GM12878 (cell line): ENCODE measurements around the gene PRDM1. TPM values are rescaled to one million over a fixed set of nuclear protein-coding genes. Genes with fewer than 3 reads are reported as not detected.

ENCODE experiments used
- ATAC-seq: fragments of 200-7000 bp; cut with Tn5 transposase; 3 replicates; pipeline ENCODE4 v1.9.1; 2020; ENCODE audit warnings: mild to moderate bottlenecking, moderate library complexity
- BruUV-seq: library from RNA; stranded (reverse); fragments of 400-500 nt; replicated peaks from 2 replicates; lab custom pipeline; 2021; lab: Mats Ljungman, UMichigan
- CTCF ChIA-PET: fragments of 300-600 bp; sonication (Branson Sonifier 250); formaldehyde crosslinking; extraction: SDS; loops from one replicate; lab custom pipeline; 2021; ENCODE audit warnings: inconsistent platforms; lab: Yijun Ruan, JAX
- POLR2A ChIA-PET: fragments of 350-600 bp; formaldehyde crosslinking; extraction: SDS; loops from one replicate; lab custom pipeline; 2021; ENCODE audit warnings: inconsistent platforms; lab: Charles Lee
- RAD21 ChIA-PET: fragments of 300-600 bp; sonication (Branson Sonifier 250); formaldehyde crosslinking; loops from one replicate; lab custom pipeline; 2023; ENCODE audit warnings: antibody characterized with exemption; ENCODE audit not compliant: unreplicated experiment; lab: Charles Lee
- SMC1A ChIA-PET: fragments of 300-600 bp; sonication (Branson Sonifier 250); formaldehyde crosslinking; loops from one replicate; lab custom pipeline; 2023; ENCODE audit not compliant: unreplicated experiment, uncharacterized antibody; lab: Charles Lee
- DNase-seq: peaks from one replicate; pipeline ENCODE4 v3.0.0-alpha.2; 2011; ENCODE audit warnings: low read depth, low spot score
- FAIRE-seq: peaks from 3 replicates; lab custom pipeline; 2011; peaks lifted over from hg19 to GRCh38; lab: Jason Lieb, UNC
- H2AFZ ChIP-seq: 2 replicates; pipeline ENCODE4 v1.6.0; 2011; ENCODE audit warnings: low read depth, low read length, control low read depth; ENCODE audit not compliant: control insufficient read depth
- H3K27ac ChIP-seq: 2 replicates; pipeline ENCODE4 v1.5.1; 2011; ENCODE audit warnings: control low read depth; ENCODE audit not compliant: control insufficient read depth, insufficient read depth
- H3K27me3 ChIP-seq, 2 experiments: replicated peaks in 1 of 2; 2 replicates each; pipeline versions ENCODE4 v1.6.0 to v1.6.1; 2011; ENCODE audit warnings: low read length in 1 of 2; ENCODE audit not compliant: control insufficient read depth in 2 of 2, insufficient read depth in 2 of 2
- H3K36me3 ChIP-seq, 2 experiments: 2 replicates each; pipeline ENCODE4 v1.5.1; 2011; ENCODE audit warnings: low read length in 1 of 2; ENCODE audit not compliant: control insufficient read depth in 2 of 2, insufficient read depth in 2 of 2
- H3K4me1 ChIP-seq: 2 replicates; pipeline ENCODE4 v1.6.1; 2011; ENCODE audit warnings: mild to moderate bottlenecking, low read length, moderate library complexity, mixed read lengths; ENCODE audit not compliant: control insufficient read depth, insufficient read depth
- H3K4me2 ChIP-seq: 2 replicates; pipeline ENCODE4 v1.6.0; 2011; ENCODE audit warnings: control low read depth; ENCODE audit not compliant: control insufficient read depth, insufficient read depth
- H3K4me3 ChIP-seq: fragments of 200-600 bp; sonication (generic); 2 replicates; pipeline ENCODE4 v1.5.1; 2016
- H3K79me2 ChIP-seq: 2 replicates; pipeline ENCODE4 v1.6.0; 2011; ENCODE audit warnings: low read length; ENCODE audit not compliant: control insufficient read depth, insufficient read depth
- H3K9ac ChIP-seq: 2 replicates; pipeline ENCODE4 v1.8.0; 2011; ENCODE audit warnings: low read length, control low read depth, mixed read lengths; ENCODE audit not compliant: control insufficient read depth, insufficient read depth
- H3K9me3 ChIP-seq: replicated peaks from 3 replicates; pipeline ENCODE4 v1.5.1; 2011; ENCODE audit warnings: mild to moderate bottlenecking, low read length; ENCODE audit not compliant: control insufficient read depth, insufficient read depth
- H4K20me1 ChIP-seq: 2 replicates; pipeline ENCODE4 v1.6.0; 2011; ENCODE audit not compliant: control insufficient read depth, insufficient read depth
- HDGF ChIP-seq: fragments of 450-650 bp; IDR thresholded peaks from 2 replicates; pipeline ENCODE4 v1.6.1; 2016; ENCODE audit warnings: antibody characterized with exemption
- POLR2AphosphoS5 ChIP-seq: IDR thresholded peaks from 2 replicates; pipeline ENCODE4 v1.6.1; 2011; ENCODE audit warnings: mild to moderate bottlenecking, low read length, inconsistent platforms
- WGBS: methylation state at CpG from one replicate; pipeline ENCODE4 v1.1.6; 2016; ENCODE audit warnings: low lambda C conversion rate; ENCODE audit not compliant: insufficient replicate concordance, insufficient coverage; ENCODE audit errors: missing lambda C conversion rate; 5-methylcytosine and 5-hydroxymethylcytosine counted together
- in situ Hi-C: fragments of 300-500 bp; cut with MboI; formaldehyde crosslinking; loops from 9 replicates; pipeline ENCODE4 v1.14.3; 2018; ENCODE audit warnings: mixed read lengths
- intact Hi-C: fragments of 100-400 bp; cut with micrococcal nuclease; formaldehyde crosslinking; loops from one replicate; pipeline ENCODE4 v1.14.2; 2022; ENCODE audit not compliant: unreplicated experiment
- polyA plus RNA-seq, 11 experiments: library from polyadenylated mRNA; depleted of rRNA in 4 of 11; unstranded in 6 of 11; stranded (reverse) in 5 of 11; fragments of >200 nt; fragmentation: Nextera tagmentation in 4 of 11; fragmentation: Illumina TruSeq in 1 of 11; extraction: Ambion mirVana in 4 of 11; extraction: Trizol in 1 of 11; gene quantifications; 1 replicate in 1 of 11; 2 replicates in 10 of 11; pipeline versions ENCODE4 v1.2.1 to v1.2.3, GENCODE V29; 2011 to 2016; ENCODE audit warnings: inconsistent platforms in 2 of 11, missing spikeins in 2 of 11, low read depth in 1 of 11
- total RNA-seq, 4 experiments: library from RNA; depleted of rRNA in 3 of 4; stranded (reverse); fragments of >200 nt in 3 of 4; fragmentation: Illumina TruSeq in 1 of 4; extraction: Trizol in 1 of 4; gene quantifications; 2 replicates each; pipeline versions ENCODE4 v1.2.1 to v1.2.3, GENCODE V29; 2013 to 2021
- TF ChIP-seq, protein P1 (sequence below): fragments of 450-650 bp; IDR thresholded peaks from 2 replicates; pipeline ENCODE4 v1.6.1; 2018; ENCODE audit warnings: borderline replicate concordance, mild to moderate bottlenecking; ENCODE audit not compliant: partially characterized antibody

The PRDM1 gene
- total and polyA plus RNA-seq, 10 of the 15 experiments (the other 5 are each of a cell fraction or from before 2014, with no cell fraction given) = 1.9 to 15.8 (median 4.1) TPM

DNA sequence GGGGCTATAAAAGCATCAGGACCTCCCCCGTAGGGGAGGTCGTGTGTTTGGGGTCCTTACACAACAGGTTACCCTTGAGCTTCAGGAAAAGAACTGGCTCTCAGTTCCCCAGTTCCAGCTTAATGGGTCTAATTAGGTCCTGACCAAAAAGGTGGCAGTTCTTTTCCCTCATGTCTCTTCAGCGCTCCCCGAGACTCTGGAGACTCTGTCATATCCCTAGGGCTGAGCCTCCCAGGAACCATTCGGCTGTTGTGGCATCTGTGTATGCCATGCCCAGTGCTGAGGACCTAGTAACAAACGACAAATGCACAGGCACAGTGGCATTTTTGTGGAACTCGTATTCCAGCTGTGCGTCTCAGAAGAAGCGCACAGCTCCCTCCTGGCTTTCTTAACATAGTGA, 14.6 kb downstream of the PRDM1 start (continued):
- TF ChIP-seq, protein P1, sequence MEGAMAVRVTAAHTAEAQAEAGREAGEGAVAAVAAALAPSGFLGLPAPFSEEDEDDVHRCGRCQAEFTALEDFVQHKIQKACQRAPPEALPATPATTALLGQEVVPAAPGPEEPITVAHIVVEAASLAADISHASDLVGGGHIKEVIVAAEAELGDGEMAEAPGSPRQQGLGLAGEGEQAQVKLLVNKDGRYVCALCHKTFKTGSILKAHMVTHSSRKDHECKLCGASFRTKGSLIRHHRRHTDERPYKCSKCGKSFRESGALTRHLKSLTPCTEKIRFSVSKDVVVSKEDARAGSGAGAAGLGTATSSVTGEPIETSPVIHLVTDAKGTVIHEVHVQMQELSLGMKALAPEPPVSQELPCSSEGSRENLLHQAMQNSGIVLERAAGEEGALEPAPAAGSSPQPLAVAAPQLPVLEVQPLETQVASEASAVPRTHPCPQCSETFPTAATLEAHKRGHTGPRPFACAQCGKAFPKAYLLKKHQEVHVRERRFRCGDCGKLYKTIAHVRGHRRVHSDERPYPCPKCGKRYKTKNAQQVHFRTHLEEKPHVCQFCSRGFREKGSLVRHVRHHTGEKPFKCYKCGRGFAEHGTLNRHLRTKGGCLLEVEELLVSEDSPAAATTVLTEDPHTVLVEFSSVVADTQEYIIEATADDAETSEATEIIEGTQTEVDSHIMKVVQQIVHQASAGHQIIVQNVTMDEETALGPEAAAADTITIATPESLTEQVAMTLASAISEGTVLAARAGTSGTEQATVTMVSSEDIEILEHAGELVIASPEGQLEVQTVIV = no peak

DNA sequence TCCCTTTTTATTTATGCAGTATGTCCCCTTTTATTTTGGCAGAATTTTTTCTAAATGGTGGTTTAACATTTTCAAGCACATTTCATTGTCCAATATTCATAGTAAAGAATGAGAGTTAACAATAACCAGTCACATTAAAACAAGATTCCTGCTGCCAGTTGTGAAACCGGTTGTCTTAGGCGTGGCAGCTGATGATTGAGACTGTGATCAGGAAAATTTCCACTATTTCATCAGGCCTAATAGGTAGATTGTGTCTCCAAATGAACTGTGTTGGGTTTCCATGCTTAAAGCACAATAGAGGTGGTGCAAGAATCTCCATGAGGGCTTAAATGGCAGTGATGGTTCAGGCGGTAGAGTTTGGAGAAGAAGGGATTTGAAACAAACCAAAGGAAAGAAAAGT, 15.3 kb downstream of the PRDM1 start:
- 0 out of 2 replicates have a peak, but pooled peaks have one; percentile 5 for TF ChIP-seq POLR2AphosphoS5
- no peak for TF ChIP-seq HDGF
- Histone ChIP-seq H3K36me3 (peaks cover 3 to 17% of the 10 kb centered on the region in 2 experiments), H3K4me2 (peak overlapping the region; percentile 19), H3K4me3 (peak overlapping the region; percentile 58), H4K20me1 (peaks cover 3% of the 10 kb centered on the region), H3K9me3 (no peaks in the 10 kb centered on the region; the same call in 1 of the 3 replicates), H3K79me2 (peaks cover 34% of the 10 kb centered on the region), H2AFZ (no peak overlapping the region), H3K27ac (peak overlapping the region; percentile 3; the same call in 1 of the 2 replicates), H3K4me1 (peaks cover 51% of the 10 kb centered on the region), H3K9ac (peak overlapping the region; percentile 59; the same call in 1 of the 2 replicates), H3K27me3 (no peaks in the 10 kb centered on the region; a peak in 1 of 4 replicates)
- in situ Hi-C loops = loop anchor here (10.0 kb wide), 1 partner anchor 63 kb away; no protein-coding TSS in a partner anchor
- CTCF ChIA-PET = interaction anchor here (1.6 to 3.2 kb wide), 3 partner anchors 62 to 122 kb away, joined by 6 to 19 read pairs (median 8); no protein-coding TSS in a partner anchor
- RAD21 ChIA-PET = interaction anchor here (0.9 to 5.8 kb wide), 6 partner anchors 12 to 122 kb away, joined by 3 to 37 read pairs (median 8); no protein-coding TSS in a partner anchor
- TSS peak; percentile 82 for BruUV-seq
- 49% methylated on average over 3 of the region's 3 CpGs for WGBS
- intact Hi-C loops = loop anchor here (5.0 kb wide), 1 partner anchor 454 kb away; no protein-coding TSS in a partner anchor
- FAIRE-seq = no peak
- SMC1A ChIA-PET = interaction anchor here (0.5 to 4.9 kb wide), 17 partner anchors 9 to 1147 kb away, joined by 3 to 42 read pairs (median 5); no protein-coding TSS in a partner anchor
- ATAC-seq = no peak
- POLR2A ChIA-PET = interaction anchor here (1.3 to 1.8 kb wide), 2 partner anchors 10 to 62 kb away, joined by 4 to 5 read pairs; no protein-coding TSS in a partner anchor
- no peak for DNase-seq
